ENCODE results near the gene PCDHA5. TPM values are rescaled to one million over a fixed set of nuclear protein-coding genes. Genes with fewer than 3 reads are reported as not detected.
"Not testable (repeated sequence)": the region's sequence is repeated elsewhere in the genome, so short reads cannot be mapped to it uniquely, and the experiment has no call there.

The PCDHA5 gene
- total and polyA plus RNA-seq, 2 donors (not counting 1 experiment from before 2014, with no cell fraction given): not detected

- Histone ChIP-seq H3K4me1 (ENCODE audit: control insufficient read depth in 2 of 2, insufficient read depth in 2 of 2, low read length in 2 of 2) (no peaks in the 10 kb centered on the region), H3K36me3 (replicated peaks in 1 of 2; ENCODE audit: control extremely low read depth in 1 of 2, control insufficient read depth in 1 of 2, extremely low read depth in 1 of 2, insufficient read depth in 2 of 2, low read length in 1 of 2) (no peaks in the 10 kb centered on the region), H4K20me1 (ENCODE audit: control insufficient read depth, insufficient read depth, low read length, poor library complexity, severe bottlenecking) (no peaks in the 10 kb centered on the region), H3K27me3 (replicated peaks in 1 of 4; ENCODE audit: control extremely low read depth in 1 of 4, control insufficient read depth in 3 of 4, insufficient read depth in 4 of 4, low read length in 3 of 4) (peaks cover 0 to 5% (median 2%) of the 10 kb centered on the region in 4 experiments), H3K4me2 (replicated peaks; ENCODE audit: low read depth, low read length, poor library complexity, severe bottlenecking) (no peak overlapping the region), H3K79me2 (ENCODE audit: control insufficient read depth, insufficient read depth, low read length) (no peaks in the 10 kb centered on the region), H3K4me3 (ENCODE audit: control extremely low read depth in 1 of 5, extremely low read depth in 1 of 5, insufficient read depth in 1 of 5, low read depth in 2 of 5, low read length in 4 of 5) (no peak overlapping the region), H2AFZ (ENCODE audit: insufficient read depth, low read depth, low read length, poor library complexity, severe bottlenecking) (no peak overlapping the region), H3K9ac (ENCODE audit: low read length) (no peak overlapping the region), H3K9me3 (ENCODE audit: control extremely low read depth in 1 of 3, control insufficient read depth in 2 of 3, insufficient read depth in 1 of 3, low read length in 2 of 3) (peaks cover 2 to 31% (median 13%) of the 10 kb centered on the region in 3 donors), H3K27ac (ENCODE audit: low read length in 2 of 2) (no peak overlapping the region)
- WGBS (ENCODE audit: insufficient coverage): 59% methylated on average over 86 of the region's 87 CpGs
- TF ChIP-seq CTCF (IDR thresholded peaks at IDR 0.05) (no peak), EZH2 (IDR thresholded peaks at IDR 0.05; ENCODE audit: borderline replicate concordance, insufficient read depth, low read depth, low read length, poor library complexity, severe bottlenecking) (no peak)
- ChIA-PET POLR2A (no interaction called here), CTCF (interaction anchor here (0.7 kb wide), 1 partner anchor 16 kb away, joined by 3 read pairs; no protein-coding TSS in a partner anchor)
- no peak overlapping the region for H3K4me3 Mint-ChIP-seq
- intact Hi-C loops (cut with micrococcal nuclease): no loop called here
- H3K4me1 Mint-ChIP-seq: no peaks in the 10 kb centered on the region
- ATAC-seq (ENCODE audit: low read depth) (no peak), DNase-seq (no peak)
- no peak overlapping the region for H3K27ac Mint-ChIP-seq
- peaks cover 6% of the 10 kb centered on the region for H3K9me3 Mint-ChIP-seq (ENCODE audit: insufficient read depth)
- peaks cover 18% of the 10 kb centered on the region for H3K27me3 Mint-ChIP-seq
These were observed 21.7 kb downstream of the PCDHA5 start for GRCh38 chr5:140842798-140843733.

- H3K36me3 ChIP-seq (replicated peaks in 1 of 2; ENCODE audit: control extremely low read depth in 1 of 2, control insufficient read depth in 1 of 2, extremely low read depth in 1 of 2, insufficient read depth in 2 of 2, low read length in 1 of 2); H3K4me3 Mint-ChIP-seq; H3K4me1 ChIP-seq (ENCODE audit: control insufficient read depth in 2 of 2, insufficient read depth in 2 of 2, low read length in 2 of 2); CTCF ChIA-PET; H2AFZ ChIP-seq (ENCODE audit: insufficient read depth, low read depth, low read length, poor library complexity, severe bottlenecking); ATAC-seq (ENCODE audit: low read depth); POLR2A ChIA-PET; intact Hi-C loops (cut with micrococcal nuclease); H3K4me2 ChIP-seq (replicated peaks; ENCODE audit: low read depth, low read length, poor library complexity, severe bottlenecking); H3K27me3 Mint-ChIP-seq; H3K4me1 Mint-ChIP-seq; H3K9me3 Mint-ChIP-seq (ENCODE audit: insufficient read depth); H4K20me1 ChIP-seq (ENCODE audit: control insufficient read depth, insufficient read depth, low read length, poor library complexity, severe bottlenecking); H3K27ac Mint-ChIP-seq; H3K27ac ChIP-seq (ENCODE audit: low read length in 2 of 2); H3K79me2 ChIP-seq (ENCODE audit: control insufficient read depth, insufficient read depth, low read length); H3K9ac ChIP-seq (ENCODE audit: low read length); H3K4me3 ChIP-seq (ENCODE audit: control extremely low read depth in 1 of 5, extremely low read depth in 1 of 5, insufficient read depth in 1 of 5, low read depth in 2 of 5, low read length in 4 of 5); DNase-seq: not testable (repeated sequence)
- WGBS (ENCODE audit: insufficient coverage): 34% methylated on average over 27 of the region's 48 CpGs
- peaks cover 0 to 12% (median 3%) of the 10 kb centered on the region in 4 experiments for H3K27me3 ChIP-seq (replicated peaks in 1 of 4; ENCODE audit: control extremely low read depth in 1 of 4, control insufficient read depth in 3 of 4, insufficient read depth in 4 of 4, low read length in 3 of 4)
- H3K9me3 ChIP-seq (ENCODE audit: control extremely low read depth in 1 of 3, control insufficient read depth in 2 of 3, insufficient read depth in 1 of 3, low read length in 2 of 3): peaks cover 2 to 25% (median 10%) of the 10 kb centered on the region in 3 donors
These were observed 27.0 kb downstream of the PCDHA5 start, which contains the start of gene PCDHA9 for GRCh38 chr5:140848139-140849102. Gene PCDHA9 (plus strand): TSS chr5:140848382. CDS start chr5:140848496, 114 bp downstream.
